ENCODE results near the gene KRT2. TPM values are rescaled to one million over a fixed set of nuclear protein-coding genes. Genes with fewer than 3 reads are reported as not detected.

Gene KRT2
- not detected for total RNA-seq
- polyA plus RNA-seq, result under 1 TPM in 1 of 3 donors, not detected in 2; 0.16 TPM
- long read RNA-seq, donor 1, result 0 reads
- long read RNA-seq, donor 2, result 0 reads
- long read RNA-seq, donor 3, result 0 reads
- long read RNA-seq, donor 4, result 0 reads
- long read RNA-seq, donor 5, result 0 reads
- long read RNA-seq, donor 6, result 0 reads
- long read RNA-seq, donor 7, result 0 reads
- long read RNA-seq, donor 8, result 0 reads
- long read RNA-seq, donor 9, result 0 reads
- long read RNA-seq, donor 10, result 0 reads

- H3K36me3 ChIP-seq (replicated peaks in 1 of 2), result no peaks in the 10 kb centered on the region
- TF ChIP-seq CTCF (IDR thresholded peaks at IDR 0.05), result no peak
- TF ChIP-seq POLR2A (IDR thresholded peaks at IDR 0.05), result no peak
- H3K4me3 ChIP-seq, result no peak within 1 kb of the TSS
- H3K27ac ChIP-seq, result no peak within 1 kb of the TSS
- intact Hi-C loops (cut with DNase I), result no loop called here
- WGBS, 4 donors, result 95 to 98% (median 96%) methylated on average over 11 to 16 of the region's 16 CpGs
- no peaks in the 10 kb centered on the region for H3K4me1 ChIP-seq (replicated peaks in 1 of 2)
- H3K9me3 ChIP-seq (replicated peaks in 1 of 3), result no peaks in the 10 kb centered on the region
- H3K27me3 ChIP-seq, result peaks cover 13% of the 10 kb centered on the region
- no peak for DNase-seq
Measured at GRCh38 chr12:52651726-52652261, at the start of gene KRT2. Gene KRT2 (minus strand): TSS chr12:52652211. CDS start chr12:52652142, 69 bp downstream.

DNA sequence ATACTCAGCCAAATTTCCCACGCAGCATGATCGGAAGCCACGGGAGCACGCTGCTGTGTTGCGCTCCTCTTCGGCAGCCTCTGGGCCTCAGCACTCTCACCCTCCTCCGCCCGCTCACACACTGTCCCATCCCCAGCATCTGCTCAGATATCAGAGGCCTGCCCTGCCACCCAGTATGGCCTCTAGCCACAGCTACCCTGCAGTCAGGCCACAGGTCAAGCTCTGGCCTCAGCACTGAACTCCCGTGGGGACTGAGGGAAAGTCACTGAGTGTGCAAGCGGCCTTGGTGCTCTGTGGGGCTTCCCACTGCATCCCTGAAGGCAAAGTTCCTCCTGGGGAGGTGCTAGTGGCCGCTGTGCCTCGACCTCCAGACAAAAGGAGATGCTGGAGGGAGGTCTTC lies 49.3 kb upstream of the KRT2 start:
- 83 to 98% (median 85%) methylated on average over 8 to 12 of the region's 12 CpGs for WGBS, 4 donors
- H3K4me1 ChIP-seq (replicated peaks in 1 of 2), result no peaks in the 10 kb centered on the region
- no peaks in the 10 kb centered on the region for H3K9me3 ChIP-seq (replicated peaks in 1 of 3)
- intact Hi-C loops (cut with DNase I), result no loop called here
- no peak for DNase-seq
- TF ChIP-seq CTCF (IDR thresholded peaks at IDR 0.05) (no peak), POLR2A (IDR thresholded peaks at IDR 0.05) (no peak)
- H3K27me3 ChIP-seq, result peaks cover 3% of the 10 kb centered on the region
- no peak overlapping the region for H3K4me3 ChIP-seq
- H3K27ac ChIP-seq, result no peak overlapping the region
- H3K36me3 ChIP-seq (replicated peaks in 1 of 2), result no peaks in the 10 kb centered on the region

DNA sequence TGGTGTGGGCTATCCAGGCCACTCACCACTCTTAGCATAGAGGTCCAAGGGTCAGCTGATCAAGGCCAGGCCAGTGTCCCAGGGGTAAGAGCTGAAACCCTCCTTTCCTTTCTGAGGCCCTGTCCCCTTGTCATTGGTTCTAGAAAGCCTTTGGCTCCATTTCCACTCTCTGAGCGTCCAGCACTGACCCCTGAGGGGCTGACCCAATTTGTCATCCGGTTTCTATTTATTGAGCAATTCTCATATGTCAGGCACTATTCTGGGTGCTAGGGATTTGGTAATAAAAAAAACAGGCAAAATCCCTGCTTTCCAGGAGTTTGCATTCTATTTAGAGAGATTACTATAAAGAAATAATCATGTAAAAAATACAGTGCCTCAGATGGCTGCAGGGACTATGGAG lies 47.9 kb upstream of the KRT2 start:
- DNase-seq, result peak in 1 of 7 donors; percentile 1
- 58 to 76% (median 70%) methylated on average over 2 of the region's 2 CpGs for WGBS, 4 donors
- Histone ChIP-seq H3K9me3 (replicated peaks in 1 of 3) (no peaks in the 10 kb centered on the region), H3K27me3 (peaks cover 3% of the 10 kb centered on the region), H3K27ac (no peak overlapping the region), H3K36me3 (replicated peaks in 1 of 2) (no peaks in the 10 kb centered on the region), H3K4me1 (replicated peaks in 1 of 2) (no peaks in the 10 kb centered on the region), H3K4me3 (no peak overlapping the region)
- TF ChIP-seq POLR2A (IDR thresholded peaks at IDR 0.05) (no peak), CTCF (IDR thresholded peaks at IDR 0.05) (no peak)
- intact Hi-C loops (cut with DNase I), result no loop called here

DNA sequence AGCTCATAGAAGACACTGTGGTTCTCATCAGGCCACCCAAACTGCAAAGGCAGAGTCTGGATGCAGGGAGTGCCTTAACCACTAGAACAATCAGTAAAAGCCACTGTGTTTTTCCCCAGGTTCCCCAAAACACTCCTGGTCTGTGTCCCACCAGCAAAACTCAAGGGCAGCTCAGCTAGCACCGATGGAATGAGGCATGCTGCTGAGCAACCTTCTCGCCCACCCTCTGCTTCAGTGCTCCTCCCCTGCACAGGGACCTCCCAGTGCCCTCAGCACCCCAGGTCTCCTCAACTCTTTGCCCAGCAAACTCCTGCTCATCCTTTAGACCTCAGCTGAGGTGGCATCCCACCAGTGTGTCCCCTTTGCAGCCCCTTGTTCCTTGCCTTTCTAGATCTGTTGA lies 47.4 kb upstream of the KRT2 start:
- H3K4me3 ChIP-seq, result no peak overlapping the region
- H3K27me3 ChIP-seq, result peaks cover 3% of the 10 kb centered on the region
- no peaks in the 10 kb centered on the region for H3K9me3 ChIP-seq (replicated peaks in 1 of 3)
- no peaks in the 10 kb centered on the region for H3K4me1 ChIP-seq (replicated peaks in 1 of 2)
- DNase-seq, result no peak
- 54 to 90% (median 66%) methylated on average over 2 of the region's 2 CpGs for WGBS, 4 donors
- intact Hi-C loops (cut with DNase I), result no loop called here
- TF ChIP-seq POLR2A (IDR thresholded peaks at IDR 0.05), result no peak
- no peak for TF ChIP-seq CTCF (IDR thresholded peaks at IDR 0.05)
- H3K27ac ChIP-seq, result no peak overlapping the region
- H3K36me3 ChIP-seq (replicated peaks in 1 of 2), result no peaks in the 10 kb centered on the region

Data from adrenal gland (tissue), 19 donors.